ENCODE results near the gene SPESP1.

The SPESP1 gene

GRCh38 chr15:68980786-68981185 is 50.5 kb downstream of the SPESP1 start:
- Histone ChIP-seq H3K4me1 (ENCODE audit: control insufficient read depth in 2 of 2, insufficient read depth in 1 of 2, low read depth in 1 of 2, low read length in 2 of 2) (no peaks in the 10 kb centered on the region), H3K79me1 (ENCODE audit: low read depth, low read length) (no peaks in the 10 kb centered on the region), H3K4me2 (ENCODE audit: insufficient read depth, low read length, poor library complexity, severe bottlenecking) (no peak overlapping the region), H3K18ac (ENCODE audit: low read length) (no peak overlapping the region), H3K9ac (ENCODE audit: low read depth, low read length, poor library complexity) (no peak overlapping the region), H3K23ac (ENCODE audit: low read depth, low read length, poor library complexity) (no peak overlapping the region), H3K9me3 (replicated peaks in 1 of 2; ENCODE audit: control insufficient read depth in 2 of 2, insufficient read depth in 1 of 2, low read depth in 1 of 2, low read length in 2 of 2) (no peaks in the 10 kb centered on the region), H3K4ac (ENCODE audit: low read length) (no peak overlapping the region), H3K27ac (replicated peaks; ENCODE audit: low read length) (no peak overlapping the region), H3K36me3 (replicated peaks in 1 of 2; ENCODE audit: control insufficient read depth in 2 of 2, insufficient read depth in 2 of 2, low read length in 2 of 2) (no peaks in the 10 kb centered on the region), H2BK15ac (ENCODE audit: low read length) (no peak overlapping the region), H2BK5ac (ENCODE audit: low read length) (no peak overlapping the region), H2AK5ac (ENCODE audit: low read depth, low read length) (no peak overlapping the region), H2BK12ac (ENCODE audit: low read length) (no peak overlapping the region), H2AFZ (ENCODE audit: low read length) (no peak overlapping the region), H4K8ac (ENCODE audit: low read depth, low read length) (no peak overlapping the region), H2BK120ac (ENCODE audit: low read depth, low read length) (no peak overlapping the region), H3K27me3 (ENCODE audit: control insufficient read depth in 3 of 3, insufficient read depth in 3 of 3, low read depth in 1 of 3, low read length in 3 of 3) (no peaks in the 10 kb centered on the region), H3K4me3 (ENCODE audit: low read length in 2 of 2) (no peak overlapping the region), H3K14ac (ENCODE audit: low read length) (no peak overlapping the region), H4K91ac (ENCODE audit: low read depth, low read length, poor library complexity) (no peak overlapping the region)
- DNase-seq (ENCODE audit: low spot score), result no peak

- Histone ChIP-seq H3K9ac (ENCODE audit: low read depth, low read length, poor library complexity) (no peak overlapping the region), H2AFZ (ENCODE audit: low read length) (no peak overlapping the region), H4K8ac (ENCODE audit: low read depth, low read length) (no peak overlapping the region), H3K4me1 (ENCODE audit: control insufficient read depth in 2 of 2, insufficient read depth in 1 of 2, low read depth in 1 of 2, low read length in 2 of 2) (no peaks in the 10 kb centered on the region), H2AK5ac (ENCODE audit: low read depth, low read length) (no peak overlapping the region), H3K23ac (ENCODE audit: low read depth, low read length, poor library complexity) (no peak overlapping the region), H2BK5ac (ENCODE audit: low read length) (no peak overlapping the region), H3K4ac (ENCODE audit: low read length) (no peak overlapping the region), H2BK120ac (ENCODE audit: low read depth, low read length) (no peak overlapping the region), H2BK12ac (ENCODE audit: low read length) (no peak overlapping the region), H2BK15ac (ENCODE audit: low read length) (no peak overlapping the region), H3K14ac (ENCODE audit: low read length) (no peak overlapping the region), H3K9me3 (replicated peaks in 1 of 2; ENCODE audit: control insufficient read depth in 2 of 2, insufficient read depth in 1 of 2, low read depth in 1 of 2, low read length in 2 of 2) (no peaks in the 10 kb centered on the region), H3K18ac (ENCODE audit: low read length) (no peak overlapping the region), H3K36me3 (replicated peaks in 1 of 2; ENCODE audit: control insufficient read depth in 2 of 2, insufficient read depth in 2 of 2, low read length in 2 of 2) (no peaks in the 10 kb centered on the region), H3K4me3 (ENCODE audit: low read length in 2 of 2) (no peak overlapping the region), H3K4me2 (ENCODE audit: insufficient read depth, low read length, poor library complexity, severe bottlenecking) (no peak overlapping the region), H3K27me3 (ENCODE audit: control insufficient read depth in 3 of 3, insufficient read depth in 3 of 3, low read depth in 1 of 3, low read length in 3 of 3) (no peaks in the 10 kb centered on the region), H3K79me1 (ENCODE audit: low read depth, low read length) (no peaks in the 10 kb centered on the region), H3K27ac (replicated peaks; ENCODE audit: low read length) (no peak overlapping the region), H4K91ac (ENCODE audit: low read depth, low read length, poor library complexity) (no peak overlapping the region)
- DNase-seq (ENCODE audit: low spot score), result no peak
- no CpG with 5 or more reads among the region's 4 CpGs for WGBS, 2 donors (ENCODE audit: extremely low coverage in 2 of 2, insufficient read length in 2 of 2, insufficient replicate concordance in 1 of 2)
These were observed 51.6 kb downstream of the SPESP1 start for GRCh38 chr15:68981941-68982340.

GRCh38 chr15:68982976-68983563 is 52.7 kb downstream of the SPESP1 start:
- no peaks in the 10 kb centered on the region for H3K36me3 ChIP-seq (replicated peaks in 1 of 2; ENCODE audit: control insufficient read depth in 2 of 2, insufficient read depth in 2 of 2, low read length in 2 of 2)
- no peaks in the 10 kb centered on the region for H3K9me3 ChIP-seq (replicated peaks in 1 of 2; ENCODE audit: control insufficient read depth in 2 of 2, insufficient read depth in 1 of 2, low read depth in 1 of 2, low read length in 2 of 2)
- H3K27ac ChIP-seq (replicated peaks; ENCODE audit: low read length), result no peak overlapping the region
- H2AK5ac ChIP-seq (ENCODE audit: low read depth, low read length), result no peak overlapping the region
- H3K79me1 ChIP-seq (ENCODE audit: low read depth, low read length), result no peaks in the 10 kb centered on the region
- no peak overlapping the region for H3K4me3 ChIP-seq (ENCODE audit: low read length in 2 of 2)
- DNase-seq (ENCODE audit: low spot score), result no peak
- no peak overlapping the region for H2BK12ac ChIP-seq (ENCODE audit: low read length)
- no CpG with 5 or more reads among the region's 6 CpGs for WGBS, 2 donors (ENCODE audit: extremely low coverage in 2 of 2, insufficient read length in 2 of 2, insufficient replicate concordance in 1 of 2)
- no peak overlapping the region for H4K8ac ChIP-seq (ENCODE audit: low read depth, low read length)
- no peak overlapping the region for H3K23ac ChIP-seq (ENCODE audit: low read depth, low read length, poor library complexity)
- H3K27me3 ChIP-seq (ENCODE audit: control insufficient read depth in 3 of 3, insufficient read depth in 3 of 3, low read depth in 1 of 3, low read length in 3 of 3), result no peaks in the 10 kb centered on the region
- no peak overlapping the region for H3K4ac ChIP-seq (ENCODE audit: low read length)
- no peak overlapping the region for H2BK15ac ChIP-seq (ENCODE audit: low read length)
- no peak overlapping the region for H4K91ac ChIP-seq (ENCODE audit: low read depth, low read length, poor library complexity)
- no peak overlapping the region for H3K14ac ChIP-seq (ENCODE audit: low read length)
- no peak overlapping the region for H2BK5ac ChIP-seq (ENCODE audit: low read length)
- H3K4me2 ChIP-seq (ENCODE audit: insufficient read depth, low read length, poor library complexity, severe bottlenecking), result no peak overlapping the region
- no peak overlapping the region for H3K9ac ChIP-seq (ENCODE audit: low read depth, low read length, poor library complexity)
- H3K18ac ChIP-seq (ENCODE audit: low read length), result no peak overlapping the region
- no peak overlapping the region for H2AFZ ChIP-seq (ENCODE audit: low read length)
- H2BK120ac ChIP-seq (ENCODE audit: low read depth, low read length), result no peak overlapping the region
- H3K4me1 ChIP-seq (ENCODE audit: control insufficient read depth in 2 of 2, insufficient read depth in 1 of 2, low read depth in 1 of 2, low read length in 2 of 2), result no peaks in the 10 kb centered on the region

GRCh38 chr15:68983961-68984481 is 53.7 kb downstream of the SPESP1 start:
- Histone ChIP-seq H2BK12ac (ENCODE audit: low read length) (no peak overlapping the region), H3K79me1 (ENCODE audit: low read depth, low read length) (no peaks in the 10 kb centered on the region), H2BK5ac (ENCODE audit: low read length) (no peak overlapping the region), H3K14ac (ENCODE audit: low read length) (no peak overlapping the region), H3K4me3 (ENCODE audit: low read length in 2 of 2) (no peak overlapping the region), H3K18ac (ENCODE audit: low read length) (no peak overlapping the region), H3K4me2 (ENCODE audit: insufficient read depth, low read length, poor library complexity, severe bottlenecking) (no peak overlapping the region), H4K91ac (ENCODE audit: low read depth, low read length, poor library complexity) (no peak overlapping the region), H4K8ac (ENCODE audit: low read depth, low read length) (no peak overlapping the region), H3K23ac (ENCODE audit: low read depth, low read length, poor library complexity) (no peak overlapping the region), H3K4me1 (ENCODE audit: control insufficient read depth in 2 of 2, insufficient read depth in 1 of 2, low read depth in 1 of 2, low read length in 2 of 2) (no peaks in the 10 kb centered on the region), H2AK5ac (ENCODE audit: low read depth, low read length) (no peak overlapping the region), H3K27ac (replicated peaks; ENCODE audit: low read length) (no peak overlapping the region), H3K9me3 (replicated peaks in 1 of 2; ENCODE audit: control insufficient read depth in 2 of 2, insufficient read depth in 1 of 2, low read depth in 1 of 2, low read length in 2 of 2) (no peaks in the 10 kb centered on the region), H3K4ac (ENCODE audit: low read length) (no peak overlapping the region), H2BK15ac (ENCODE audit: low read length) (no peak overlapping the region), H2AFZ (ENCODE audit: low read length) (no peak overlapping the region), H3K36me3 (replicated peaks in 1 of 2; ENCODE audit: control insufficient read depth in 2 of 2, insufficient read depth in 2 of 2, low read length in 2 of 2) (no peaks in the 10 kb centered on the region), H2BK120ac (ENCODE audit: low read depth, low read length) (no peak overlapping the region), H3K9ac (ENCODE audit: low read depth, low read length, poor library complexity) (no peak overlapping the region), H3K27me3 (ENCODE audit: control insufficient read depth in 3 of 3, insufficient read depth in 3 of 3, low read depth in 1 of 3, low read length in 3 of 3) (no peaks in the 10 kb centered on the region)
- no CpG with 5 or more reads among the region's 4 CpGs for WGBS, 2 donors (ENCODE audit: extremely low coverage in 2 of 2, insufficient read length in 2 of 2, insufficient replicate concordance in 1 of 2)
- DNase-seq (ENCODE audit: low spot score), result no peak
